ENCODE results near the gene YIPF4.
"Not testable (repeated sequence)": the region's sequence is repeated elsewhere in the genome, so short reads cannot be mapped to it uniquely, and the experiment has no call there.

Gene YIPF4

GRCh38 chr2:32289165-32289999, 11.7 kb downstream of the YIPF4 start:
- no peak for DNase-seq (ENCODE audit: low read depth)

GRCh38 chr2:32290000-32290339, 12.3 kb downstream of the YIPF4 start:
- DNase-seq (ENCODE audit: low read depth) = no peak

GRCh38 chr2:32291746-32292145, 14.0 kb downstream of the YIPF4 start:
- no peak for DNase-seq (ENCODE audit: low read depth)

GRCh38 chr2:32293493-32293892, 15.8 kb downstream of the YIPF4 start:
- DNase-seq (ENCODE audit: low read depth) = not testable (repeated sequence)

GRCh38 chr2:32293966-32294562, 16.4 kb downstream of the YIPF4 start:
- not testable (repeated sequence) for DNase-seq (ENCODE audit: low read depth)

DNA sequence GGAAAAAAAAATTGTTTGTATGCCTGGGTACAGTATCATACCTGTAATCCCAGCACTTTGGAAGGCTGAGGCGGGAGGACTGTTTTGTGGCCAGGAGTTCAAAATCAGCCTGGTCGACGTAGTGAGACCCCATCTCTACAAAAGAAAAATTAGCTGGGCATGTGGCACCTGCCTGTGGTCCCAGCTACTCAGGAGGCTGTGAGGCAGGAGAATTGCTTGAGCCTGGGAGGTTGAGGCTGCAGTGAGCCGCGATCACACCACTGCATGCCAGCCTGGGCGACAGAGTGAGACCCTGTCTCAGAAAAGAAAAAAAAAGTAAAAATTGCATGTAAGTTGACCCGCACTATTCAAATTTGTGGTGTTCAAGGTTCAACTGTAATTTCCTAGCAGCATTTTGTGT, 32.9 kb downstream of the YIPF4 start:
- no peak for DNase-seq (ENCODE audit: low read depth)

DNA sequence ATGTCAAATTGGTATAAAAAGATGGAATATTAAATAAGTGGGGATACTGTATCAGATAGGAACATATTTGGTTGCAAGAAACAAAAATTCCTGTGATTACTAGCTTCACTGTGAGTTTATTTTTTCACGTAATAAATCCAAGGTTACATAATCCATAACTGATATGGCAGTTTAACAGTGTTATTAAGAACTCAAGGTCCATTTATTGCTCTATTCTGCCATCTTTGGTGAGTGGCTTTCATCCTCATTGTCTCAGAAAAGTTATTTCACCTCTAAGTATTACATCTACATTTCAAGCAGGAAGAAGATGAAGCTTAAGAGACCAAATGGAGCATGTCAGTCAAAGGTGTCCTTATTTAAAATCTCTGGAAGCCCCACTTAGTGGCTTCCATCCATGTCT, 37.2 kb downstream of the YIPF4 start:
- no peak for DNase-seq (ENCODE audit: low read depth)

DNA sequence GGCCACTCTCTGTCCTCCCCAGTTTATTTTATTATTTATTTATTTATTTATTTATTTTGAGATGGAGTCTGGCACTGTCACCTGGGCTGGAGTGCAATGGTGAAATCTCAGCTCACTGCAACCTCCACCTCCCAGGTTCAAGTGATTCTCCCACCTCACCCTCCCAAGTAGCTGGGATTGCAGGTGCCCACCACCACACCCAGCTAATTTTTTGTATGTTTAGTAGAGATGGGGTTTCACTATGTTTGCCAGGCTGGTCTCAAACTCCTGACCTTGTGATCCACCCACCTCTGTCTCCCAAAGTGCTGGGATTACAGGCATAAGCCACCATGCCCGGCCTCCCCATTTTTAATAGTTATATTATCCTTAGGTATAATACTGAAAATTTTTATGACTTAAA, 51.0 kb downstream of the YIPF4 start:
- not testable (repeated sequence) for DNase-seq (ENCODE audit: low read depth)

DNA sequence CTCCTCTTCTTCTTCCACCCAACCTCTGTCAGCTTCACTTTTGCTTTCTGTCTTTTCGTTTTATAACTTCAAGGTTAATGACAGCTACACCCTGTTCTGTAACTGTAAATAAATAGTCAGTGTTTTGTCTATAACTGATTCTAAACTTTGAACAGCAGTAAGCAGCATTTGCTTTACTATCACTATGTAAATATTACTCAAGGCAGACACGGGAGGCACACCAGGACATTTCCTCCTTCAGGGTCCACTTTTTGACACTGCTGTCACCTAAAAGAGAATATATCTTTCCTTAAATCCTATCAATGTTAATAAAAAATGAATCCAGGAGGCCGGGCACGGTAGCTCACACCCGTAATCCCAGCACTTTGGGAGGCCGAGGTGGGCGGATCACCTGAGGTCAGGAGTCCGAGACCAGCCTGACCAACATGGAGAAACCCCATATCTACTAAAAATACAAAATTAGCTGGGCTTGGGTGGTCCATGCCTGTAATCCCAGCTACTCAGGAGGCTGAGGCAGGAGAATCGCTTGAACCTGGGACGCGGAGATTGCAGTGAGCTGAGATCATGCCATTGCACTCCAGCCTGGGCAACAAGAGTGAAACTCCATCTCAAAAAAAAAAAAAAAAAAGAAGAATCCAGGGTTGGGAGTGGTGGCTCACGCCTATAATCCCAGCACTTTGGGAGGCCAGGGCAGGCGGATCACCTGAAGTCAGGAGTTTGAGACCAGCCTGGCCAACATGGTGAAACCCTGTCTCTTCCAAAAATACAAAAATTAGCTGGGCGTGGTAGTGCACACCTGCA, 51.7 kb downstream of the YIPF4 start:
- DNase-seq (ENCODE audit: low read depth) = not testable (repeated sequence)

GRCh38 chr2:32330136-32330535, 52.4 kb downstream of the YIPF4 start:
- no peak for DNase-seq (ENCODE audit: low read depth)

DNA sequence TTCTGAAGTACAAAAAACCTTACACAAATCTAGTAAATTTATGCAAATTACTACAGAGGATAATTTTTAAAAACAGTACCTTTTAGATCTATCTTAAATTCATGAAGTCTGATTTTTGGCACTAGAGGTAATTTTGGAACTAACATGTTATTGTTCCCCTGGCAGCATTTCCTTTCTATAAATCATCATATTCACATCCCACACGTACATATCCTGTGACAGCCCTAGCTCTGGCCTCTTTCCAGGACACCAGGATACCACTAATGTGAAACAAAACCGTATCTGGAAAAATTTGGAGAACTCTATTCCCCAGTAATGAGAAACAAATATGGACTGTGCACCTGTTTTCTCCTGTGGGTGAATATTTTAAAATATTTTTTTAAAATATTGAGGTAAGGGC, 65.1 kb downstream of the YIPF4 start:
- no peak for DNase-seq (ENCODE audit: low read depth)

DNA sequence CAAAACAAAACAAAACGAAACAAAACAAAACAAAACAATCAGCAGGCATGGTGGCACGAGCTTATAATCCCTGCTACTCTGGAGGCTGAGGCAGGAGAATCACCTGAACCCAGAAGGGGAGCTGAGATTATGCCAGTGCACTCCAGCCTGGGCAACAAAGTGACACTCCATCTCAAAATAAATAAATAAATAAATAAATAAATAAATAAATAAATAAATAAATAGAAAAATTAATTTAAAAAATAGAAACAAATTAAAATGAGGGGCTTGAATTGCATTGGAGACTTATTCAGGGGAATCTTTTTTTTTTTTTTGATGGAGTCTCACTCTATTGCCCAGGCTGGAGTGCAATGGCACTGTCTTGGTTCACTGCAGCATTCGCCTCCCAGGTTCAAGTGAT, 73.1 kb downstream of the YIPF4 start:
- DNase-seq (ENCODE audit: low read depth) = not testable (repeated sequence)

- DNase-seq (ENCODE audit: low read depth) = no peak
Observed at GRCh38 chr2:32355976-32356680, 78.4 kb downstream of the YIPF4 start.

DNA sequence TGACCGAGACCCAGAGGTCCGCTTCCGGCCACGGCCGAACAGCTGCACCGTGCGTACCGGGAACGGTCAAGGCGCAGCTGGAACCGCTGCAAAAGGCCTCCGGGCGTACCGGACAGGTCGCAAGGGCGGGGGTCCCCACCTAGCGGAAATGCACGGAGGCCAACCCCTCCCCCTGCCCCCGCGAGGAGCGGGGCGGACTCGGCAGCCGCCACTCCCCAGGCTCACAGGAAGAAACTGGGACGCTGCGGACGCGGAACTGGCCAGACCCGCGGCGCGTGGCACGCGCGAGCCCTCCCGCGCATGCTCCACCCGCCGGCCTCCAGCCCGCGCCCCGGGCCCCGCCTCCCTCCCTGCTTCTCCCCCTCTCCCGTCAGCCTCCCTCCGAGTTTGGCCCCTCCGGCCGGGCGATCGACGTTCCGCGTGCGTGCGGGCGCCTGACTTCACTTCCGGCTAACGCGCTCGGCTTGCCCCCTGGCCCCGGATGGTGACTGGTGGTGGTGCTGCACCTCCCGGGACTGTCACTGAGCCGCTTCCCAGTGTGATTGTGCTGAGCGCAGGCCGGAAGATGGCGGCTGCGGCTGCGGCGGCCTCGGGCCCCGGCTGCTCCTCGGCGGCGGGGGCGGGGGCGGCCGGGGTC, 79.1 kb downstream of the YIPF4 start, which contains the start of gene BIRC6:
Gene BIRC6 (plus strand): TSS at position 343 of the 637 bp plus-strand sequence. CDS start 139 bp downstream, at position 482.
- DNase-seq (ENCODE audit: low read depth) = peak; percentile 91

GRCh38 chr2:32357318-32358110, 79.8 kb downstream of the YIPF4 start:
- DNase-seq (ENCODE audit: low read depth) = peak; percentile 23

DNA sequence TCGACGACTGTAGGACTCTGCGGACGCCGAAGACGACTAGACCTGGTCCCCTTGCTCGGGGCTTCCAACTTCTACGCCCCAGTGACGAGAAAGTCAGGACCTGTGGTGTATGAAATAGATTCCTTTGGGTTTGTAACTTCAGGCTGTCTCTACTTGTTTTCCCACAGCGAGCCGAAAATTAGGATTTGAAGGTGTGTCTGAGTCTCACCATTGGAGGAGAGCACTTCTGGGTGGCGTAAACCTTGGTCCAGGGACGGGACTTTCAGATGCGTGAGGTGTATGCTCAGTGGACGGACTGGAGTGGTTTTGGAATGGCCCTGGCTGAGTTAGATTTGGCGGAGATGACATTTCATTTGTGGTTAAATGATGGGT, 80.4 kb downstream of the YIPF4 start:
- DNase-seq (ENCODE audit: low read depth) = no peak

DNA sequence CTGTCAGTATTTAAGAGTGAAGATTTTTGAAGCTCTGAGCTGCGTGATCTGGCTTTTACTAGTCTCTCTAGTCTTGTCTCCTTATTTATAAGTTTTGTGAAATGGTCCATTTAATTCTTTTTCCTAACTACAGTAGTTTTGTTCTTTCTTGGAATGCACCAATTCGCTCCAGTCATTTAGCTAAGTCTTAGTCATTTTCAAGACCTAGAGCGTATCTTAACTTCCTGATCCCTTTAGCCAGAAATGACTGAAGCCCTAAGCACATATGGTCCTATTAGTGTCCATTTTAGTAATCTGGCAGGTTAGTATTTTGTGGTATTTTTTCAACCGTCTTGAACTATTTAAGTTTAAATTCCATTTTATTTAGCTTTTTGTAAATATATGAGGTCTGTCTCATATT, 82.7 kb downstream of the YIPF4 start:
- DNase-seq (ENCODE audit: low read depth) = no peak

DNA sequence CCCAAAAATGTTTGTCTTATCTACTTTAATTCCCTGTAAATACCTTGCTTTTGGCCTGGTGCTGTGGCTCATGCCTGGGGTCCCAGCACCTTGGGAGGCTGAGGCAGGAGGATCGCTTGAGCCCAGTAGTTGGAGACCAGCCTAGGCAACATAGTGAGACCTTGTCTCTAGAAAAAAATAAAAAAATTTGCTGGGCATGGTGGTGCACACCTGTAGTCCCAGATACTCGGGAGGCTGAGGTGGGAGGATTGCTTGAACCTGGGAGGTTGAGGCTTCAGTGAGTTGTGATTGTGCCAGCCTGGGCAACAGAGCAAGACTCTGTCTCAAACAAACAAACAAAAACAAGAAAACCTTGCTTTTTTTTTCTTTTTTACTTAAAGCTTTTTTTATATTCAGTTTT, 85.3 kb downstream of the YIPF4 start:
- DNase-seq (ENCODE audit: low read depth) = not testable (repeated sequence)

- no peak for DNase-seq (ENCODE audit: low read depth)
Observed at GRCh38 chr2:32363597-32363996, 85.9 kb downstream of the YIPF4 start.

- DNase-seq (ENCODE audit: low read depth) = not testable (repeated sequence)
Observed at GRCh38 chr2:32364290-32364689, 86.6 kb downstream of the YIPF4 start.

DNA sequence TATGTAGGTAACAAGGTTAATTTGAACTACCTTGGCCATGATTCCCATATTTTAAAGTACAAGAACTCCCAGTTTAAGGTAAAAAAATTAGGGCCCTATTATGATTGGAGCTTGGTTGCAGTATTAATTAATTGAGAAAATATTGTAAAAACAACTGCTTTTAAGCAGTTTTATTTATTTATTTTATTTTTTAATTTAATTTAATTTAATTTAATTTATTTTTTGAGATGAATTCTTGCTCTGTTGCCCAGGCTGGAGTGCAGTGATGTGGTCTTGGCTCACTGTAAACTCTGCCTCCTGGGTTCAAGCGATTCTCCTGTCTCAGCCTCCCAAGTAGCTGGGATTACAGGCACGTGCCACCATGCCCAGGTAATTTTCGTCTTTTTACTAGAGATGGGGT, 88.0 kb downstream of the YIPF4 start:
- not testable (repeated sequence) for DNase-seq (ENCODE audit: low read depth)
